T-helper 2 cell treated with Interferon-gamma antibody and Interleukin-4, amounts not matched to agents 5 μg/mL and 100 μg/mL, for 36 hours (primary cell): ENCODE results near the gene RFC2.
"Not testable (repeated sequence)": the region's sequence is repeated elsewhere in the genome, so short reads cannot be mapped to it uniquely, and the experiment has no call there.

Source experiments
- DNase-seq: peaks from one replicate; pipeline ENCODE4 v3.0.0; 2021; ENCODE audit warnings: low spot score
- H3K27ac Mint-ChIP-seq: one replicate; pipeline ENCODE4 v1.8.0; 2021; ENCODE audit warnings: mild to moderate bottlenecking, mixed read lengths
- H3K27me3 Mint-ChIP-seq: one replicate; pipeline ENCODE4 v1.8.0; 2021; ENCODE audit warnings: low read depth, mixed read lengths
- H3K36me3 Mint-ChIP-seq: one replicate; pipeline ENCODE4 v1.8.0; 2021; ENCODE audit warnings: low read depth, mixed read lengths
- H3K4me1 Mint-ChIP-seq: one replicate; pipeline ENCODE4 v1.8.0; 2021; ENCODE audit warnings: low read depth, mixed read lengths
- H3K4me3 Mint-ChIP-seq: one replicate; pipeline ENCODE4 v1.8.0; 2022; ENCODE audit warnings: mild to moderate bottlenecking, moderate library complexity, mixed read lengths
- H3K9me3 Mint-ChIP-seq: one replicate; pipeline ENCODE4 v1.8.0; 2021; ENCODE audit warnings: mixed read lengths

The RFC2 gene

DNA sequence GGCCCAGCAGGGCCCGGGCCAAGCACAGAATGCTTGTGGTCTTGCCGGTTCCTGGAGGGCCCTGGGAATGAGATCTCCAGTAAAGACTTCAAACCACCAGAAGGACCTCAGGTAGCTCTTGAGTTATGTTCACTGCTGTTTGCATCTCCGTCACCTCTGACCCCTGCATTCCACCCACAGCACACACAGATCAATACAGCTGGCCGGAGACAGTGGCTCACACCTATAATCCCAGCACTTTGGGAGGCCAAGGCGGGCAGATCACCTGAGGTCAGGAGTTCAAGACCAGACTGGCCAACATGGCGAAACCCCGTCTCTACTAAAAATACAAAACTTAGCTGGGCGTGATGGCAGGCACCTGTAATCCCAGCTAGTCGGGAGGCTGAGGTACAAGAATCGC, 5.1 kb downstream of the RFC2 start:
- Mint-ChIP-seq H3K27ac (peak overlapping the region; percentile 45), H3K36me3 (peaks cover 44% of the 10 kb centered on the region)

GRCh38 chr7:74248156-74248555, 6.0 kb downstream of the RFC2 start:
- no peaks in the 10 kb centered on the region for H3K27me3 Mint-ChIP-seq
- DNase-seq = no peak
- peaks cover 16% of the 10 kb centered on the region for H3K4me1 Mint-ChIP-seq
- H3K4me3 Mint-ChIP-seq = no peak overlapping the region
- peaks cover 50% of the 10 kb centered on the region for H3K36me3 Mint-ChIP-seq
- H3K9me3 Mint-ChIP-seq = no peaks in the 10 kb centered on the region
- no peak overlapping the region for H3K27ac Mint-ChIP-seq

More for the DNA sequence above, 5.1 kb downstream of the RFC2 start:
- H3K9me3 Mint-ChIP-seq, H3K27me3 Mint-ChIP-seq, H3K4me3 Mint-ChIP-seq, DNase-seq: not testable (repeated sequence)
- H3K4me1 Mint-ChIP-seq = peaks cover 16% of the 10 kb centered on the region

DNA sequence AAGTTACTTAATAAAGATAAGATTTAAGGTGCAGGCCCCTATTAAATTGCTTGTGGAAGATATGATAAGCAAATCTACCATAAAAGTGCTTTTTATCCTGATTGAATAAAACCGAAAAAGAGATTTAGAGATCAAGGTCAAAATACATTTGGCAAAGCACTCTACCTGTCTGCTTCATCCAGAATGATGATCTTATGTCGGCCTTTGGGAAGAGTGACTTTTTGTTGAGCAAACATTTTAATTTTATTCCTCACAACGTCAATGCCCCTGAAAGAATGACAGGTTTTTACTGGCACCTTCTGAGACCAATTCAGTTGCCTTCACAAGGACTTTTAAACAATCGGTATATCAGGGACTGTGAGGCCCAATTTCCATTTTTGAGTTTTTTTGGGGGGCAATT, 7.7 kb downstream of the RFC2 start:
- Mint-ChIP-seq H3K27me3 (no peaks in the 10 kb centered on the region), H3K4me1 (peaks cover 16% of the 10 kb centered on the region), H3K27ac (no peak overlapping the region), H3K36me3 (peaks cover 54% of the 10 kb centered on the region), H3K4me3 (no peak overlapping the region), H3K9me3 (no peaks in the 10 kb centered on the region)
- DNase-seq = no peak

- Mint-ChIP-seq H3K9me3 (no peaks in the 10 kb centered on the region), H3K4me3 (no peak overlapping the region), H3K27me3 (no peaks in the 10 kb centered on the region), H3K4me1 (peaks cover 14% of the 10 kb centered on the region), H3K27ac (peak overlapping the region; percentile 9), H3K36me3 (peaks cover 42% of the 10 kb centered on the region)
- no peak for DNase-seq
These were observed 12.1 kb downstream of the RFC2 start for GRCh38 chr7:74242122-74242443.

DNA sequence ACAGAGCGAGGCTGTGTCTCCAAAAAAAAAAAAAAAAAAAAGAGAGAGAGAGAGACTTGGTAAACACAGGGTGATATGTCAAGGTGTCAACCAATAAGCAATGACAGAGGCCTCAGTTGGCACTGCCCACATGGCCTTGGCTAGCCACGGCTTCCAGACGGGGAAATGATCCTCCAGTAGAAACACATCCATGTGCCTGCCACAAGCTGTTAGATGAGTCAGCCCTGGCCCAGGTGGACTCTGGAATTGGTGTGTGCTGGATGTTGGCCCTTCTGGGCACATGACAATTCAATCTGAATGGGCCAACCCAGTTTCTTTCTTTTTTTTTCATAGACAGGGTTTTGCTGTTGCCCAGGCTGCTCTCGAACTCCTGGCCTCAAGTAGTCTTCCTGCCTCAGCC, 13.7 kb downstream of the RFC2 start:
- DNase-seq = no peak
- H3K27ac Mint-ChIP-seq = no peak overlapping the region
- H3K9me3 Mint-ChIP-seq = no peaks in the 10 kb centered on the region
- peaks cover 48% of the 10 kb centered on the region for H3K36me3 Mint-ChIP-seq
- no peaks in the 10 kb centered on the region for H3K27me3 Mint-ChIP-seq
- peaks cover 24% of the 10 kb centered on the region for H3K4me1 Mint-ChIP-seq
- no peak overlapping the region for H3K4me3 Mint-ChIP-seq

- H3K36me3 Mint-ChIP-seq = peaks cover 52% of the 10 kb centered on the region
- peak overlapping the region; percentile 61 for H3K4me3 Mint-ChIP-seq
- peak overlapping the region; percentile 55 for H3K27ac Mint-ChIP-seq
- H3K9me3 Mint-ChIP-seq = no peaks in the 10 kb centered on the region
- no peaks in the 10 kb centered on the region for H3K27me3 Mint-ChIP-seq
- no peak for DNase-seq
- peaks cover 28% of the 10 kb centered on the region for H3K4me1 Mint-ChIP-seq
These were observed 17.9 kb downstream of the RFC2 start for GRCh38 chr7:74236284-74236683.

DNA sequence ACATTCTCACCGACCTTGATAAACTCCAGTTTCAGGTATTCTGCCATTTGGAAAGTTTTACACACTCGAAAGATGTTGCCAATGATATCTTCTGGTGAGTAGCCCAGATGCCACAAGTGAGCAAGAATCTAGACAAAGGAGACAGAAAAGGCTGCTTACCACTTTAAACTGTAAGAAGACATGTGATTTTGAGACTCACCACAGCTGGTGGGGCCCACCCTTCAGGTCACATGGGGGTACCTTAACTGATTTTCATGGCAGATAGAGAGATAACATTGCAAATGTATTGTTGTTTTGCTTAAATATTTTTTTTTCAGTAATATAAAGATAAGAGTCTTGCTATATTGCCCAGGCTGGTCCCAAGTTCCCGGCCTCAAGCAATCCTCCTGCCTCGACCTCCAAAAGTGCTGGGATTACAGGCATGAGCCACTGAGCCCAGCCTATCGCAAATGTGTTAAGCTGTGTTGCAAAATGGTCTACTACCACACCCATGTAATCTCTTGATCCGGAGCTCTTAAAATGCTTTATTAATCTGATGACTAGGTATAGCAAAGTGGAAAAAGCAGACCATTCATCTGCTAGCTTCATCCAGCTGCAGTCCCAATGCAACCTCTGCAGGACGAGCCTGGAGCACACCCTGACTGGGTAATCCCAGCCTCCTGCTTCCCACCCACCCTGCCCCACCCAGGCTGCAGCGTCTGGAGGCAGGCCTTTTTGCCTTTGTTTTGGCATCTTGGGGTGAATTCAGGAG, 18.5 kb downstream of the RFC2 start:
- no peaks in the 10 kb centered on the region for H3K9me3 Mint-ChIP-seq
- peak overlapping the region; percentile 61 for H3K4me3 Mint-ChIP-seq
- DNase-seq = no peak
- H3K4me1 Mint-ChIP-seq = peaks cover 30% of the 10 kb centered on the region
- H3K27ac Mint-ChIP-seq = peak overlapping the region; percentile 55
- H3K27me3 Mint-ChIP-seq = no peaks in the 10 kb centered on the region
- peaks cover 55% of the 10 kb centered on the region for H3K36me3 Mint-ChIP-seq

- H3K27me3 Mint-ChIP-seq = no peaks in the 10 kb centered on the region
- H3K9me3 Mint-ChIP-seq = no peaks in the 10 kb centered on the region
- H3K27ac Mint-ChIP-seq = no peak overlapping the region
- no peak for DNase-seq
- H3K36me3 Mint-ChIP-seq = peaks cover 61% of the 10 kb centered on the region
- H3K4me3 Mint-ChIP-seq = no peak overlapping the region
- peaks cover 30% of the 10 kb centered on the region for H3K4me1 Mint-ChIP-seq
These were observed 20.4 kb downstream of the RFC2 start for GRCh38 chr7:74233655-74234285.

DNA sequence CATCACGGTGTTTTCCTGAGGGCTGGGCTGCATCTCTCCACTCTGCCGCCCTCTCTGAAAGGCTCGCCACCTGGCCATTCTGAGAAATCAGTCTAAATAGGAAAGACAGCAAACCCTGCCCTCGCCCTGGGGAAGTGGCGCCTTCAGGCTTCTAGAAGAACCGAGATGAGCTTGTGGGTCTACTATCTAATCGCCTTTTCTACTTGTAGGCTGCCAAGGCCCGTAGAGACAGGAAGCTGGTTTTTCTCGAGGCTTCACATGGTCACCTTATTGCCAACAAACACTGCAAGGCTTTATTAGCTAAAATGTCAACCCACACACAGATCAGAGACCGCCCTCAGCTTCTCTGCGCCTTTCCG, 23.0 kb downstream of the RFC2 start:
- H3K27ac Mint-ChIP-seq = peak overlapping the region; percentile 55
- H3K36me3 Mint-ChIP-seq = peaks cover 53% of the 10 kb centered on the region
- H3K4me1 Mint-ChIP-seq = peaks cover 22% of the 10 kb centered on the region
- H3K4me3 Mint-ChIP-seq = no peak overlapping the region
- no peaks in the 10 kb centered on the region for H3K9me3 Mint-ChIP-seq
- H3K27me3 Mint-ChIP-seq = no peaks in the 10 kb centered on the region
- DNase-seq = no peak

- Mint-ChIP-seq H3K4me3 (no peak overlapping the region), H3K4me1 (peaks cover 21% of the 10 kb centered on the region), H3K27ac (peak overlapping the region; percentile 55), H3K27me3 (no peaks in the 10 kb centered on the region), H3K9me3 (no peaks in the 10 kb centered on the region), H3K36me3 (peaks cover 54% of the 10 kb centered on the region)
- DNase-seq = no peak
These were observed 23.6 kb downstream of the RFC2 start for GRCh38 chr7:74230446-74231231.

DNA sequence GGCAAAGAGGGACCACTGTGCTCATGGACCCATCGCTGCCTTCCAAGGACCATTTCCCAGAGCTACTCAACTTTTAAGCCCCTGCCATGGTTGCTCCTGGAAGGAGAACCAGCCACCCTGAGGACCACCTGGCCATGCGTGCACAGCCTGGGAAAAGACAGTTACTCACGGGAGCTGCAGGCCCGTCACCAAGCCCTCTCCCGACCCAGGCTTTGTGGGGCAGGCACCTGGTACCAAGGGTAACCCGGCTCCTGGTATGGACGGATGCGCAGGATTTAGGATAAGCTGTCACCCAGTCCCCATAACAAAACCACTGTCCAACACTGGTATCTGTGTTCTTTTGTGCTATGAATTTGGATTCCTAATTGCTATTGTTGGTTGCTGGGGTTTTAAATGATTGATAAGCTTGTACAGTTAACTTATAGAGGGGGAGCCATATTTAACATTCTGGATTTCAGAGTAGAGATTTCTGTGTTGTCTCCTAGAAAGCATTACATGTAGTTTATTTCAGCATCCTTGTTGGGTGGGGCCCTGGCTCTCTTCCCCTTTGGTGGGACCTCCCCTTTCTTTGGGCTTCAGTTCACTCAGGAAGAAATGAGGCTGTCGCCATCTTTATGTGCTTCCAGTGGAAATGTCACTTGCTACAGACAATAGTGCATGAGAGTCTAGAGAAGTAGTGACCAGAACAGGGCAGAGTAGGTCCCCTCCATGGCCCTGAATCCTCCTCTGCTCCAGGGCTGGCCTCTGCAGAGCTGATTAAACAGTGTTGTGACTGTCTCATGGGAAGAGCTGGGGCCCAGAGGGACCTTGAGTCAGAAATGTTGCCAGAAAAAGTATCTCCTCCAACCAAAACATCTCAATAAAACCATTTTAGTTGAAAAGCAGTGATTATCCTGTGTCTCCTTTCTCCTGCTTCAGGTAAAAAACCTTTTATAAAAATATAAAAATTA, 25.0 kb downstream of the RFC2 start:
- Mint-ChIP-seq H3K27me3 (no peaks in the 10 kb centered on the region), H3K27ac (no peak overlapping the region), H3K4me1 (peaks cover 14% of the 10 kb centered on the region), H3K36me3 (peaks cover 51% of the 10 kb centered on the region), H3K9me3 (no peaks in the 10 kb centered on the region), H3K4me3 (no peak overlapping the region)
- no peak for DNase-seq

DNA sequence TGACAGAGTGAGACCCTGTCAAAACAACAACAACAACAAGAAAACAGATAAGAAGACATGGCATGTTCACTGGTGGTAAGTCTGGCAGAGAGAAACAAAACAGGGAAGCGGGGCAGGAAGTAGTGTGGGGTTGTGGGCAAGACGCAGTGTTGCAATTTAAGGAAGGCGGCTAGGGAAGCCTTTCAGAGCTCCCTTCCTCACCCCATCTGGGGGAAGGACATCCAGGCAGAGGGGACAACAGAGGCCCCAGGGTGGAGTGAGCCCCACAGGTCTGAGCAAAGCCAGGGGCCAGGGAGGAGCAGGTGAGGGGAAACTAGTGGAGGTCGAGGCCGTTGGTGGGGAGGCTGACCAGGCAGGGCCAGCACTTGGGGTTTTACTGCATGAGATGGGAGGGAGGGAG, 27.6 kb downstream of the RFC2 start:
- Mint-ChIP-seq H3K4me1 (peaks cover 12% of the 10 kb centered on the region), H3K27ac (peak overlapping the region; percentile 77), H3K36me3 (peaks cover 42% of the 10 kb centered on the region), H3K9me3 (no peaks in the 10 kb centered on the region), H3K4me3 (no peak overlapping the region), H3K27me3 (no peaks in the 10 kb centered on the region)
- no peak for DNase-seq

- no peaks in the 10 kb centered on the region for H3K27me3 Mint-ChIP-seq
- H3K4me3 Mint-ChIP-seq = no peak overlapping the region
- no peaks in the 10 kb centered on the region for H3K9me3 Mint-ChIP-seq
- H3K4me1 Mint-ChIP-seq = peaks cover 7% of the 10 kb centered on the region
- H3K27ac Mint-ChIP-seq = no peak overlapping the region
- no peak for DNase-seq
- H3K36me3 Mint-ChIP-seq = peaks cover 35% of the 10 kb centered on the region
These were observed 28.8 kb downstream of the RFC2 start for GRCh38 chr7:74225400-74225799.
